ENCODE measurements around the gene ARHGEF4.

ARHGEF4 gene

DNA sequence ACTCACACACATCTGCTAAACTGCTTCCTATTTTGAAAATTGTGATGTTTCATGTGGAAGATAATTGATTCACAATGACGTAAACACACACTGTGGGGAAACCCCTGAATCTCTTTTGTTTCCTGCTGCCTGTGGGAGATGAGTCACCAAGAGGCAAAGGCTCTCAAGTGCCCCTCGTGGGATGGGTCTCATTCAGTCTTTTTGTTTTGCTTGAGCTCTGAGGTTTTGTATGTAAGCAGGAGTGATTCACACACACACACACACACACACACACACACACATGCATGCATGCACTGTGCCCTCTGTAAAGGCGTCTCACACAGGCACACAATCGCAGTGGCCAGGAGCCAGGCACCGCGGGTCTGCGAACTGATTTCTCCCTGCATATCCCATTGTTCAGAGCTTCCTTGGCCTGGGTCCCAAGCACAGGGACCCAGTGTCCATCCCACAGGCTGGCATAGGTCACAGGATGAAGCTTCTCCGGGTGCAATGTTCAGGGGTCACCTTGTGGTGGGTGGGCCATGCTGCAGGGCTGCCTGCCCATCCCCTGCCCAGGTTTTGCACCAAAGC lies 12.1 kb upstream of the ARHGEF4 start:
- H3K4me3 ChIP-seq (ENCODE audit: low read length) = no peak overlapping the region
- peak; percentile 67 for DNase-seq (ENCODE audit: low read depth)
- TF ChIP-seq, protein P1, sequence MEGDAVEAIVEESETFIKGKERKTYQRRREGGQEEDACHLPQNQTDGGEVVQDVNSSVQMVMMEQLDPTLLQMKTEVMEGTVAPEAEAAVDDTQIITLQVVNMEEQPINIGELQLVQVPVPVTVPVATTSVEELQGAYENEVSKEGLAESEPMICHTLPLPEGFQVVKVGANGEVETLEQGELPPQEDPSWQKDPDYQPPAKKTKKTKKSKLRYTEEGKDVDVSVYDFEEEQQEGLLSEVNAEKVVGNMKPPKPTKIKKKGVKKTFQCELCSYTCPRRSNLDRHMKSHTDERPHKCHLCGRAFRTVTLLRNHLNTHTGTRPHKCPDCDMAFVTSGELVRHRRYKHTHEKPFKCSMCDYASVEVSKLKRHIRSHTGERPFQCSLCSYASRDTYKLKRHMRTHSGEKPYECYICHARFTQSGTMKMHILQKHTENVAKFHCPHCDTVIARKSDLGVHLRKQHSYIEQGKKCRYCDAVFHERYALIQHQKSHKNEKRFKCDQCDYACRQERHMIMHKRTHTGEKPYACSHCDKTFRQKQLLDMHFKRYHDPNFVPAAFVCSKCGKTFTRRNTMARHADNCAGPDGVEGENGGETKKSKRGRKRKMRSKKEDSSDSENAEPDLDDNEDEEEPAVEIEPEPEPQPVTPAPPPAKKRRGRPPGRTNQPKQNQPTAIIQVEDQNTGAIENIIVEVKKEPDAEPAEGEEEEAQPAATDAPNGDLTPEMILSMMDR (conservative IDR thresholded peaks at IDR 0.05; ENCODE audit: low read length) = no peak

DNA sequence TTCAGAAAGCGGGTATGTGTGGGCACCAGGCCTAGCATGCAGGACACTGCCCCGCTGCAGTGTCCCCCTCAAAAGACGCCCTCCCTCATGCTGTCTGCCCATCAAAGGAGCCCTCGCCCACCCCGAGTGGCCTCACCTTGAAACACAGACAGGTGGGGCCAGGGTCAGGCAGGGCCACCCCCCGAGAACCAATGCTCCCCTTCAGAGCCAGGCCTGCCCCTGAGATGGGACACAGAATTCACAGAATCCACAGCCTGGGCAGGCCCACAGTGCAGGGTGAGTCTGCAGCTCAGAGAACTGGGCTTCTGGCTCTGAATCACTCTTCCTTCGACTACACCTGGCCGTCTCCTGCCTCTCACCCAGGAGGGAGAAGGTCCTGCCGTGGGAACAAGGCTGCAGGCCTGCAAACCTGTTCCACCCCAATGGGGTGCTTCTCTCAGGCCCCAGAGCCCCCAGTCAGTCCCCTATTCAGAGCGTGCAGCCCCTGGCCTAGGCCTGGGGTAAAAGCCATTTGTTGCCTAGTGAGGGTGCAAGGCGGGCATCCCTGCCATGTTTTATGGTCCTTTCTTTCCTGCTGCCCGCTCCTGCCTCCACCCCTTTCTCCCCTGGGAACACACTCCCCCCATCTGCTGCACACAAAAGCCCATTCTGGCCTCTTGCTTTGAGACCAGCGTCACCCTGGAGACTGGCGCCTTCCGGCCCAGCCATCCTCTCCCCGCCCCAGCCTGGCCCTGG lies 11.3 kb upstream of the ARHGEF4 start:
- TF ChIP-seq, protein P1 (conservative IDR thresholded peaks at IDR 0.05; ENCODE audit: low read length) = no peak
- no peak overlapping the region for H3K4me3 ChIP-seq (ENCODE audit: low read length)
- no peak for DNase-seq (ENCODE audit: low read depth)

DNA sequence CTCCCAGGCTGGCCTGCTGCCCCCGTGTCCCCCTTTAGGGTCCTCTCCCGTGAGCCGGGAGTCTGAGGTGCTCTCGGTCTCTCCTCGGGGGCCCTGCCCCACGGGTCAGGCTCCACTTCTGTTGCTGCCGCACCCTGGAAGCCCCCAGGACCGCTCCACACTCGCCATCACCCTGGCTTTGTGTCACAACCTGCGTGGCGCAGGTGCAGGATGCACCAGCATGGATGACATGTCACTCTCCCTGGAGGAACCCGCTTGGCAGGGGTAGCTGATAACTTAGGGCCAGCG lies 10.8 kb upstream of the ARHGEF4 start:
- no peak for DNase-seq (ENCODE audit: low read depth)
- H3K4me3 ChIP-seq (ENCODE audit: low read length) = no peak overlapping the region
- TF ChIP-seq, protein P1 (conservative IDR thresholded peaks at IDR 0.05; ENCODE audit: low read length) = no peak

DNA sequence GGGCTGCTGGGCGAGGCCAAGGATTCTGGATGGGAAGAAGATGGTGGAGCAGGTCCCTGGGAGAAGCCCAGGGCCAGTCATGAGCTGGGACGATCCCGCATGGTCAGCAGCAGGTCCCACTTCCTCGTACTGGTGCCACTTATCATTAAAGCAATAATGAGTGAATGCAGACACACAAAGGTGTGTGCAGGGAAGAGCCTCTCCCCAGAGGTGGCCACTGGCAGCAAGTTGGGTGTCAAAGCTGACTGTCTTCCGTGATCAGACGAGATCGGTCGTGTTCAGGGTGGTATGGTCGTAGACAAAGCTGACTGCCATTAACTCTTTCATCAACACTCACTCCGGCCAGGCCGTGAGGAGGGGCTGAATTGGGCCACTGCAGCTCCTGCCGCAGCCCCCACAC lies 10.3 kb upstream of the ARHGEF4 start:
- TF ChIP-seq, protein P1 (conservative IDR thresholded peaks at IDR 0.05; ENCODE audit: low read length) = no peak
- H3K4me3 ChIP-seq (ENCODE audit: low read length) = no peak overlapping the region
- DNase-seq (ENCODE audit: low read depth) = no peak

DNA sequence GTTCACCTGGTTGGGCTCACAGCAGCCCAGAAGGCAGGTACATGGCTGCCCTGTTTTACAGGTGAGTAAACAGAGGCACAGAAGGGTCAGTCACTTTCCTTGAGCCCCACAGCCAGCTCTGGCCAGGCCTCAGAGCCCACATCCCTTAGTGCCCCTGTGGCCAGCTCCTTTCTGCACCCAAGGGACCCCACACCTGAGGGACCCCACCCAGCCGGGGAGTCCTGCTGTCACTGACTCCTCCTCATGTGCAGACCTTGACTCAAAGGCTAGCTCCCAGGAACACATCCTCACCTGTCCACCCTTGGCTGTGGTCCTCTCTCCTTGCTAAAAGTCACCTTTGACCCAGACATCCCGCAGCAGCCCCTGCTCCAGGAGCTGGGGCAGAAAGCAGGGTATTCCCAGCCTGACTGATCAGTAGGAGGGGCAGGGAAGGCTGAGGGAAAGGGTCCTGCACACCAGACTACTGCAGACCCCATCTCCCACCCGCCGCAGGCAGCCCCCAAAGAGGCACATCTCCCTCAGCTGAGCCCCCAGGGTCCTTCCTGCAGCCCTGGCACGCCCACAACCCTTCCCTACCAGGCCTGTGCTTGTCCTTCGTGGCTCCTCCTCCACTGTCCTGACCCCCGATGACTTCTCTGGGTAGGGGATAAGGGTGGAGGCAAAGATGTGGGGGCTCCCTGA lies 9.8 kb upstream of the ARHGEF4 start:
- no peak for DNase-seq (ENCODE audit: low read depth)
- TF ChIP-seq, protein P1 (conservative IDR thresholded peaks at IDR 0.05; ENCODE audit: low read length) = no peak
- no peak overlapping the region for H3K4me3 ChIP-seq (ENCODE audit: low read length)

DNA sequence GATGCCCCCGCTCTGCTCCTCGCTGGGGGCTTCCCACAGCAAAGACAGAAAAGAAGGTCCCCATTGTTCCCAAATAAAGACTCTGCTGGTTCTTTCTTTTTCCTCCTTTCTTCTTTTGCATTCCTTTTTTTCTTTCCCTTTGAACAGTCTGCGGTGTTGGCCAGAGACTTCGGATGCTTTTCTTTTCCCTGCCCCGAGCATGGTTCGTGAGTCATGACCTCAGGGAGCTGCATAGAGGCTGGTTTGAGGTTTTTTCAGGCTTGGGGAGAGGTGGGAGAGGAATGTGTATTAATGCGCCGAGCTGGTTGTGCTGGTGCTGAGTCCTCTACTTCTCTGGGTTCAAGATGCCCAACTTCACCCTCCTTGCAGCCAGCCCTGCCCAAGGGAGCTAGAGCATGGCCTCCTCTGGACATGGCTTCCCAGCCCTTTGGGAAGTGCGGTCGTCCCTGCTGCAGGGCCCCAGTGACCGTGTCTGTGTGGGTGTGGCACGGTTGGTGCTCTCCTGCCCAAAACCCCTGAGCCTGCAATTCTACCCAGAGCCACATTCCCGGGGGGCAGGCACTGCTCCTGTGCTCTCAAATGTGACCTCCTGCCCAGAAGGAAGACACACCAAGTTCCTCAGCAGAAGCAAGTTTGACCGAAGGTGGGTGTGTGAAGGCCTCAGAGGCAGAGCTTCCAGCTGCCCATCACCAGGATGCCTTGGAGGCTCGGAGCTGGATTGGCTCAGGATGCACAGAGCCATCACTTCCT lies 9.0 kb upstream of the ARHGEF4 start:
- no peak overlapping the region for H3K4me3 ChIP-seq (ENCODE audit: low read length)
- peak; percentile 42 for DNase-seq (ENCODE audit: low read depth)
- TF ChIP-seq, protein P1 (conservative IDR thresholded peaks at IDR 0.05; ENCODE audit: low read length) = no peak
